ENCODE measurements around the gene IL22RA2. TPM values are rescaled to one million over a fixed set of nuclear protein-coding genes. Genes with fewer than 3 reads are reported as not detected.

Gene IL22RA2
- total and polyA plus RNA-seq, 2 of the 13 experiments (the other 11 are each of a cell fraction or from before 2014, with no cell fraction given): not detected

DNA sequence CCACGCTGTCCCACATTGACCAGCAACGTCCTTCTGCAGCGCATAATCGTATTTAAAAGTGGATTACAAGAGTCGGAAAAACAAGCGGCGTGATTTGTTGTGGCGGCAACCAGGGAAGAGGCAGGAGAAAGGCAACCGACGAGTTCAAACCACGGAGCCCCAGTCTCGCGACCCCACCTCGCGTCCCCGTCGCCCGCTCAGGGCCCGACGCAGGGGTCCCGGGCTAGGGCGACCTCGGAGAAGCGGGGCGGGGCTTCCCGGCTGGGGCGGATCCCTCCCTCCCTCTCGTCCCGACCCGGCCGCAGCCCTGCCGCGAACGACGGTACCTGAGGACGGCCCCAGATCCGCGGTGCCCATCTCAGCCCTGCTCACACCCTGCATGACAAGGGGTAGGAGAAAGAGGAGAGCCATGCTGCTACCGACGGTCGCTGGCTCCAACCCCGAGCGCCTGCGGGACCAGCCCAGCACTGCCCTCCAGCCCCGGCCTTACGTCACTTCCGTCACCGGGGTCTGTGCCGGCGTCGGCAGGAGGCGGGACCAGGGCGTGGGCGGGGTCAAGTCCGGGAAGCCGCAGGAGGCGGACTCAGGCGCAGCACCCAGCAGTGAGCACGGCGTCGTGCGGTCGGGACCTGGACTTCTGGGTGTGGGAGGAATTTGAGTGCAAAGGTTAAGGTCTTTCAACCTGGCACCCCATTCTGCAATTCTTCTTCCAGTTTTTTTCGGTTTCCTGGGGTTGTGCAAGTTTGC, 45.6 kb upstream of the IL22RA2 start, which contains the start of gene IFNGR1 (continued):
- TF ChIP-seq, protein P1, sequence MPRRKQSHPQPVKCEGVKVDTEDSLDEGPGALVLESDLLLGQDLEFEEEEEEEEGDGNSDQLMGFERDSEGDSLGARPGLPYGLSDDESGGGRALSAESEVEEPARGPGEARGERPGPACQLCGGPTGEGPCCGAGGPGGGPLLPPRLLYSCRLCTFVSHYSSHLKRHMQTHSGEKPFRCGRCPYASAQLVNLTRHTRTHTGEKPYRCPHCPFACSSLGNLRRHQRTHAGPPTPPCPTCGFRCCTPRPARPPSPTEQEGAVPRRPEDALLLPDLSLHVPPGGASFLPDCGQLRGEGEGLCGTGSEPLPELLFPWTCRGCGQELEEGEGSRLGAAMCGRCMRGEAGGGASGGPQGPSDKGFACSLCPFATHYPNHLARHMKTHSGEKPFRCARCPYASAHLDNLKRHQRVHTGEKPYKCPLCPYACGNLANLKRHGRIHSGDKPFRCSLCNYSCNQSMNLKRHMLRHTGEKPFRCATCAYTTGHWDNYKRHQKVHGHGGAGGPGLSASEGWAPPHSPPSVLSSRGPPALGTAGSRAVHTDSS (CRISPR knock-in tag; conservative IDR thresholded peaks at IDR 0.05): no peak
- TF ChIP-seq SALL2 (CRISPR knock-in tag; IDR thresholded peaks at IDR 0.05) (peak; percentile 96), AKAP8 (CRISPR knock-in tag; IDR thresholded peaks at IDR 0.05) (peak; percentile 67; the same call in 1 of the 2 replicates), NCOA5 (CRISPR knock-in tag; IDR thresholded peaks at IDR 0.05) (no peak), ZMYM2 (CRISPR knock-in tag; IDR thresholded peaks at IDR 0.05) (peak; percentile 85; the same call in 1 of the 2 replicates), NFYB (CRISPR knock-in tag; IDR thresholded peaks at IDR 0.05) (peak; percentile 46; the same call in 1 of the 2 replicates), BRD4 (CRISPR knock-in tag; IDR thresholded peaks at IDR 0.05) (peak; percentile 52; the same call in 1 of the 2 replicates), HMG20B (CRISPR knock-in tag; conservative IDR thresholded peaks at IDR 0.05) (peak; percentile 43), ZKSCAN5 (CRISPR knock-in tag; IDR thresholded peaks at IDR 0.05) (no peak), BORCS8-MEF2B (CRISPR knock-in tag; IDR thresholded peaks at IDR 0.05) (peak; percentile 87; the same call in 1 of the 2 replicates), MZF1 (CRISPR knock-in tag; IDR thresholded peaks at IDR 0.05; ENCODE audit: borderline replicate concordance) (no peak; the same call in 1 of the 2 replicates), SOX5 (CRISPR knock-in tag; IDR thresholded peaks at IDR 0.05; ENCODE audit: borderline replicate concordance) (peak; percentile 74), SNRNP70 (IDR thresholded peaks at IDR 0.05; ENCODE audit: low read depth, low read length) (no peak), MEF2D (CRISPR knock-in tag; IDR thresholded peaks at IDR 0.05) (peak; percentile 87), KDM1A (CRISPR knock-in tag; IDR thresholded peaks at IDR 0.05) (no peak)
- TF ChIP-seq, protein P2, sequence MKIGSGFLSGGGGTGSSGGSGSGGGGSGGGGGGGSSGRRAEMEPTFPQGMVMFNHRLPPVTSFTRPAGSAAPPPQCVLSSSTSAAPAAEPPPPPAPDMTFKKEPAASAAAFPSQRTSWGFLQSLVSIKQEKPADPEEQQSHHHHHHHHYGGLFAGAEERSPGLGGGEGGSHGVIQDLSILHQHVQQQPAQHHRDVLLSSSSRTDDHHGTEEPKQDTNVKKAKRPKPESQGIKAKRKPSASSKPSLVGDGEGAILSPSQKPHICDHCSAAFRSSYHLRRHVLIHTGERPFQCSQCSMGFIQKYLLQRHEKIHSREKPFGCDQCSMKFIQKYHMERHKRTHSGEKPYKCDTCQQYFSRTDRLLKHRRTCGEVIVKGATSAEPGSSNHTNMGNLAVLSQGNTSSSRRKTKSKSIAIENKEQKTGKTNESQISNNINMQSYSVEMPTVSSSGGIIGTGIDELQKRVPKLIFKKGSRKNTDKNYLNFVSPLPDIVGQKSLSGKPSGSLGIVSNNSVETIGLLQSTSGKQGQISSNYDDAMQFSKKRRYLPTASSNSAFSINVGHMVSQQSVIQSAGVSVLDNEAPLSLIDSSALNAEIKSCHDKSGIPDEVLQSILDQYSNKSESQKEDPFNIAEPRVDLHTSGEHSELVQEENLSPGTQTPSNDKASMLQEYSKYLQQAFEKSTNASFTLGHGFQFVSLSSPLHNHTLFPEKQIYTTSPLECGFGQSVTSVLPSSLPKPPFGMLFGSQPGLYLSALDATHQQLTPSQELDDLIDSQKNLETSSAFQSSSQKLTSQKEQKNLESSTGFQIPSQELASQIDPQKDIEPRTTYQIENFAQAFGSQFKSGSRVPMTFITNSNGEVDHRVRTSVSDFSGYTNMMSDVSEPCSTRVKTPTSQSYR (CRISPR knock-in tag; IDR thresholded peaks at IDR 0.05; ENCODE audit: borderline replicate concordance): no peak
- TF ChIP-seq, protein P3, sequence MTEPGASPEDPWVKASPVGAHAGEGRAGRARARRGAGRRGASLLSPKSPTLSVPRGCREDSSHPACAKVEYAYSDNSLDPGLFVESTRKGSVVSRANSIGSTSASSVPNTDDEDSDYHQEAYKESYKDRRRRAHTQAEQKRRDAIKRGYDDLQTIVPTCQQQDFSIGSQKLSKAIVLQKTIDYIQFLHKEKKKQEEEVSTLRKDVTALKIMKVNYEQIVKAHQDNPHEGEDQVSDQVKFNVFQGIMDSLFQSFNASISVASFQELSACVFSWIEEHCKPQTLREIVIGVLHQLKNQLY (CRISPR knock-in tag; IDR thresholded peaks at IDR 0.05): peak; percentile 79
- TF ChIP-seq, protein P4, sequence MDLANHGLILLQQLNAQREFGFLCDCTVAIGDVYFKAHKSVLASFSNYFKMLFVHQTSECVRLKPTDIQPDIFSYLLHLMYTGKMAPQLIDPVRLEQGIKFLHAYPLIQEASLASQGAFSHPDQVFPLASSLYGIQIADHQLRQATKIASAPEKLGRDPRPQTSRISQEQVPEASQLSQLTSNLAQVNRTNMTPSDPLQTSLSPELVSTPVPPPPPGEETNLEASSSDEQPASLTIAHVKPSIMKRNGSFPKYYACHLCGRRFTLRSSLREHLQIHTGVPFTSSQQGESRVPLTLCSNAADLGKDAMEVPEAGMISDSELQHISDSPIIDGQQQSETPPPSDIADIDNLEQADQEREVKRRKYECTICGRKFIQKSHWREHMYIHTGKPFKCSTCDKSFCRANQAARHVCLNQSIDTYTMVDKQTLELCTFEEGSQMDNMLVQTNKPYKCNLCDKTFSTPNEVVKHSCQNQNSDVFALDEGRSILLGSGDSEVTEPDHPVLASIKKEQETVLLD (CRISPR knock-in tag; IDR thresholded peaks at IDR 0.05; ENCODE audit: low read depth): peak; percentile 70
- TF ChIP-seq, protein P5, sequence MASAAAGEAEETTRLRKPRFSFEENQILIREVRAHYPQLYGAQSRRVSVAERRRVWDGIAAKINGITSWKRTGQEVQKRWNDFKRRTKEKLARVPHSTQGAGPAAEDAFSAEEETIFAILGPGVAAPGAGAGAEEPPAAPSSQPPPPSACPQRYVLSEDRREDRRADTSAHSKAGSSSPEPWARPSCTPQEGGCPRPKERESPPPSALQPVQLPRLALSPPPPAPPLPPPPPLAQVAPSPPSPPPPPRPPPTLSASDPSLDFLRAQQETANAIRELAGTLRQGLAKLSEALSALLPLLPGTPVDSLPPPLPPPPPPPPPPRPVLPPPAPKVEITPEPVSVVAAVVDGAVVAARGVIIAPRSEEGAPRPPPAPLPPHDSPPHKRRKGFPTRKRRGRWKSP (CRISPR knock-in tag; IDR thresholded peaks at IDR 0.05): peak; percentile 96
- TF ChIP-seq, protein P6, sequence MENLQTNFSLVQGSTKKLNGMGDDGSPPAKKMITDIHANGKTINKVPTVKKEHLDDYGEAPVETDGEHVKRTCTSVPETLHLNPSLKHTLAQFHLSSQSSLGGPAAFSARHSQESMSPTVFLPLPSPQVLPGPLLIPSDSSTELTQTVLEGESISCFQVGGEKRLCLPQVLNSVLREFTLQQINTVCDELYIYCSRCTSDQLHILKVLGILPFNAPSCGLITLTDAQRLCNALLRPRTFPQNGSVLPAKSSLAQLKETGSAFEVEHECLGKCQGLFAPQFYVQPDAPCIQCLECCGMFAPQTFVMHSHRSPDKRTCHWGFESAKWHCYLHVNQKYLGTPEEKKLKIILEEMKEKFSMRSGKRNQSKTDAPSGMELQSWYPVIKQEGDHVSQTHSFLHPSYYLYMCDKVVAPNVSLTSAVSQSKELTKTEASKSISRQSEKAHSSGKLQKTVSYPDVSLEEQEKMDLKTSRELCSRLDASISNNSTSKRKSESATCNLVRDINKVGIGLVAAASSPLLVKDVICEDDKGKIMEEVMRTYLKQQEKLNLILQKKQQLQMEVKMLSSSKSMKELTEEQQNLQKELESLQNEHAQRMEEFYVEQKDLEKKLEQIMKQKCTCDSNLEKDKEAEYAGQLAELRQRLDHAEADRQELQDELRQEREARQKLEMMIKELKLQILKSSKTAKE (CRISPR knock-in tag; IDR thresholded peaks at IDR 0.05; ENCODE audit: borderline replicate concordance): peak; percentile 70; the same call in 1 of the 2 replicates

Data from HepG2 (cell line).